ENCODE measurements around the gene FAT1.

DNA sequence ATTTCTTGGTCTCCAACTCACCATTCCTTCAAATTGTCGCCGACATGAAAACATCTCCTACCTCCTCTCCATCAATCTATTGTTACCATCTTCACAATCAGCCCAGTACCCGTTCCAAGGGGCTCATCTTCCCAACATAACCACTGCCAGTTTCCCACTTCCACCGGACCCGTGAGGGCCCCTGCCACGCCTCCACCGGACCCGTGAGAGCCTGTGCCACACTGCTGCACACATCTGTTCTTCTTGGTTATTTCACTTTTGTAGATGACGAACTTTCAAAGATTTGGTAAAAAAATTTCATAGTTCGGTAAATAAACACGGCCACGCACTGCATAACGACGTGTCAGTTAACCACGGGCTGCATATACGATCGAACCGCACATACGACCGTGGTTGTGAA, 65.0 kb downstream of the FAT1 start:
- TF ChIP-seq YY1 (IDR thresholded peaks at IDR 0.05; ENCODE audit: borderline replicate concordance in 1 of 3, control insufficient read depth in 1 of 3, extremely low read depth in 1 of 3, insufficient read depth in 3 of 3, insufficient read length in 1 of 3, insufficient replicate concordance in 2 of 3, low read depth in 1 of 3, low read length in 2 of 3), result no peak
- TF ChIP-seq, protein P1, sequence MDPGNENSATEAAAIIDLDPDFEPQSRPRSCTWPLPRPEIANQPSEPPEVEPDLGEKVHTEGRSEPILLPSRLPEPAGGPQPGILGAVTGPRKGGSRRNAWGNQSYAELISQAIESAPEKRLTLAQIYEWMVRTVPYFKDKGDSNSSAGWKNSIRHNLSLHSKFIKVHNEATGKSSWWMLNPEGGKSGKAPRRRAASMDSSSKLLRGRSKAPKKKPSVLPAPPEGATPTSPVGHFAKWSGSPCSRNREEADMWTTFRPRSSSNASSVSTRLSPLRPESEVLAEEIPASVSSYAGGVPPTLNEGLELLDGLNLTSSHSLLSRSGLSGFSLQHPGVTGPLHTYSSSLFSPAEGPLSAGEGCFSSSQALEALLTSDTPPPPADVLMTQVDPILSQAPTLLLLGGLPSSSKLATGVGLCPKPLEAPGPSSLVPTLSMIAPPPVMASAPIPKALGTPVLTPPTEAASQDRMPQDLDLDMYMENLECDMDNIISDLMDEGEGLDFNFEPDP (CRISPR knock-in tag; IDR thresholded peaks at IDR 0.05), result no peak
- TF ChIP-seq SMARCE1 (IDR thresholded peaks at IDR 0.05), result no peak
- no peak for TF ChIP-seq POLR2AphosphoS5 (IDR thresholded peaks at IDR 0.05; ENCODE audit: control insufficient read depth, insufficient read depth, low read depth, low read length)
- no peak for TF ChIP-seq EGR1 (conservative IDR thresholded peaks at IDR 0.05)
- TF ChIP-seq, protein P2, sequence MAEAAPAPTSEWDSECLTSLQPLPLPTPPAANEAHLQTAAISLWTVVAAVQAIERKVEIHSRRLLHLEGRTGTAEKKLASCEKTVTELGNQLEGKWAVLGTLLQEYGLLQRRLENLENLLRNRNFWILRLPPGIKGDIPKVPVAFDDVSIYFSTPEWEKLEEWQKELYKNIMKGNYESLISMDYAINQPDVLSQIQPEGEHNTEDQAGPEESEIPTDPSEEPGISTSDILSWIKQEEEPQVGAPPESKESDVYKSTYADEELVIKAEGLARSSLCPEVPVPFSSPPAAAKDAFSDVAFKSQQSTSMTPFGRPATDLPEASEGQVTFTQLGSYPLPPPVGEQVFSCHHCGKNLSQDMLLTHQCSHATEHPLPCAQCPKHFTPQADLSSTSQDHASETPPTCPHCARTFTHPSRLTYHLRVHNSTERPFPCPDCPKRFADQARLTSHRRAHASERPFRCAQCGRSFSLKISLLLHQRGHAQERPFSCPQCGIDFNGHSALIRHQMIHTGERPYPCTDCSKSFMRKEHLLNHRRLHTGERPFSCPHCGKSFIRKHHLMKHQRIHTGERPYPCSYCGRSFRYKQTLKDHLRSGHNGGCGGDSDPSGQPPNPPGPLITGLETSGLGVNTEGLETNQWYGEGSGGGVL (CRISPR knock-in tag; IDR thresholded peaks at IDR 0.05), result no peak
- TF ChIP-seq, protein P3, sequence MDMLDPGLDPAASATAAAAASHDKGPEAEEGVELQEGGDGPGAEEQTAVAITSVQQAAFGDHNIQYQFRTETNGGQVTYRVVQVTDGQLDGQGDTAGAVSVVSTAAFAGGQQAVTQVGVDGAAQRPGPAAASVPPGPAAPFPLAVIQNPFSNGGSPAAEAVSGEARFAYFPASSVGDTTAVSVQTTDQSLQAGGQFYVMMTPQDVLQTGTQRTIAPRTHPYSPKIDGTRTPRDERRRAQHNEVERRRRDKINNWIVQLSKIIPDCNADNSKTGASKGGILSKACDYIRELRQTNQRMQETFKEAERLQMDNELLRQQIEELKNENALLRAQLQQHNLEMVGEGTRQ (CRISPR knock-in tag; IDR thresholded peaks at IDR 0.05), result no peak
- no peak for TF ChIP-seq ELF1 (tag; IDR thresholded peaks at IDR 0.05)
